G401.6 (cell line): ENCODE results near the gene IRF4.

Experiments used
- FAIRE-seq: peaks from 2 replicates; lab custom pipeline; 2012; peaks lifted over from hg19 to GRCh38; lab: Jason Lieb, UNC

Gene IRF4

DNA sequence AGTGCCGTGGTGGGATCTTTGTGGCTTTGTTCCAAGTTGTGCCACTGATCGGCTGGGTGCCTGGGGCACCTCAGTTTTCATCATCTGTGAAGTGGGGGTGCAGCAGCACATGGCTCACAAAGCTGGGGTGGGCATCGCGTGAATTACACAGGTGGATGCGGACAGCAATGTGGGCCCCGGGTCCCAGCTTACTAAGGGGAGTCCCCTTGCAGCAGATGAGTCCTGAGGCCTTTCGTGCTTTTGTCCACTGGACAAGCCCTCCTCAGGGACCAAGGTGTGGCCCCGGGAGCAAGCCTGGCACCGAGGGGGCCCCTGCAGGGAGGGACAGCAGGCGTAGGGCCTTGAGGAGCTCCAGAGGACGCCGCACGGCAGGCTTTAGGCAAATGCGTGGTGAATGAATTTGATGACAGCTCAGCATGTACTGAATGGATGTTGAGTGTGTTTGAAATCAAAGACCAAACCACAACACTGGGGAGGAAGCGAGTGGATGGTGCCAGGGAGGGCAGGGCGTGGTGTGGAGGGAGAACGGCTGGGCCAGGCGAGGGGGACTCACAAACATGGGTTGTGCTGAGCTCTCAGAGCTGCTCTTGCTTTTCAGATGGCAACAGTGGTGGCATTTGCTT is 53.2 kb downstream of the IRF4 start:
- no peak for FAIRE-seq

DNA sequence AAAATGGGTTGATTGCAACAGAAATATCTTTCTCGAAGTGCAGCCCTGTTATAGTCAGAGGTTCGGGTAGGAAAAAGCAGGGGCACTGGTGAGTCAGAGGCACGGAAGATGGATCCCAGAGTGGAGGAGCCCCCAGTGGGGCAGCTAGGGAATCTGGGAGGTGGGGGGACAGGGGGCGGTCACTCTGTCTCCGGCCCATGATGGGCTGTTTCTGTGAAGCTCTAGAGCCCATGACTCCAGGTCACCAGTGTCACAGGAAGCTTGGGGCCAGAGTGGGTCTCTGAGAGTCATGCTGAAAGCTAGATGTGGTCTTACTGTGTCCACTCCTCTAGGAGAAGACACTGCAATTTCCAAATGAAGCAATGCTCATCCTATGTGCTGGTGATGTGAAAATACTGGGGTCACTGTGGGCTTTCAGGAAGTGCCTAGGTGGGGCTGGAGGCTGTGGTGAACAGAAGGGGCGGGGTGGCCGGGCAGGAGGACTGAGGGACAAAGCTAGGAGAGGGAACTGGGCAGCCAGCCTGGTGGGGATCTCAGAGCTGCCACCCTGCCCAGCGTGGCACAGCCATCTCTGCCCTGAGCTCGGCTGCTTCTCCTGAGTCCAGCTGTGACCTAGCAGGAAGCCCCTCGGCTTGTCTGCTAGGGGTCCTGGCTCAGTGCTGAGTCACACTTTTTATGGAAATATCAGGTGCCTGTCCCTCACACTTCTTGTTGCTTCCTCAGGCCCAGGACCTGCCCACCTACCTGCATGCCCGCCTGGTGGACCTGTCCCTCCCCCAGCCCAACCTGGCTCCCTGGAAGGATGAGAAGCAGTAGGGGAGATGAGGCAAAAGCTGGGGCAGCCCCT is 54.2 kb downstream of the IRF4 start:
- no peak for FAIRE-seq

DNA sequence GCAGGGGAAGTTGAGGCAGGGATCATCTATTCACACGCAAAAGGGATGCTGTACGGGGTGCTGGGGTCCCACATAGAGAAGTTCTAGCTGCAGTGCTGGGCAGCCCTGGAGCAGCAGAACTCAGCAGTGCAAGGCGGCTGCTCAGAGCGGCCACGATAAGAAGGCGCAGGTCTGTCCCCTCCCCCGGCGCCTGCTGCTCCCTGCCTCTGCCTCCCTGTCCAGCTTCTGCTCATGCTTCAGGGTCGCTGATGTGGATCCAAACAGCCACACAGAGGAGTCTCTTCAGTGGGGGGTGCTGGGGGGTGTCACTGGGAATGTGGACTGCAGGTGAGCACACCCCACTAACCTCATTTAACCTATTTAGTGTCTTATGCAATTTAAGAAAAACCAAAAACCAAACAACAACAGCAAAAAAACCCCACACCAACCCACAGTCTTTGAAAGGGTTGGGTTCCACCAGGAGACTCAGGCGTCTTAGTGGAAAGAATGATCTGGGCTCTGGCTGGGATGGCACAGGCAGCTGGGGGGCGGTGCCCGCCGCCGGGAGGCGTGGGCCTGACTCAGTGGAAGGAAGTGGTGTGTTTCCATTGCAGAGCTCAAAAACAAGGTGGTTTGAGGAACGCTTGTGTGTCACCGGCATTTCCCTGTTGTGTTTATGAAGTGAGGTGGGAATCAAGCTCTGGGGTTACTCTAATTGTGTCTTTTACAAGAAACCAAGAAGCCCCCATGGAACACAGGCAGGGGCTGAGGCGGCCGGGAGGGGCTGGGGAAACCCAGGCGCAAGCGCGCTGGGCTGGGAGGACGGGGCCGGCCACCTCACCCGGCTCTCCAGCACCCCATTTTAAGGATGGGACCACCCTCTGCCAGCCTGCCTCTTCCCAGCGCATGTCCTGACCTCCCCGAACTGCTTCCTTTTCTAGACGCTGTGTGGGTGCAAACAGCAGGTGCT is 55.1 kb downstream of the IRF4 start:
- no peak for FAIRE-seq

DNA sequence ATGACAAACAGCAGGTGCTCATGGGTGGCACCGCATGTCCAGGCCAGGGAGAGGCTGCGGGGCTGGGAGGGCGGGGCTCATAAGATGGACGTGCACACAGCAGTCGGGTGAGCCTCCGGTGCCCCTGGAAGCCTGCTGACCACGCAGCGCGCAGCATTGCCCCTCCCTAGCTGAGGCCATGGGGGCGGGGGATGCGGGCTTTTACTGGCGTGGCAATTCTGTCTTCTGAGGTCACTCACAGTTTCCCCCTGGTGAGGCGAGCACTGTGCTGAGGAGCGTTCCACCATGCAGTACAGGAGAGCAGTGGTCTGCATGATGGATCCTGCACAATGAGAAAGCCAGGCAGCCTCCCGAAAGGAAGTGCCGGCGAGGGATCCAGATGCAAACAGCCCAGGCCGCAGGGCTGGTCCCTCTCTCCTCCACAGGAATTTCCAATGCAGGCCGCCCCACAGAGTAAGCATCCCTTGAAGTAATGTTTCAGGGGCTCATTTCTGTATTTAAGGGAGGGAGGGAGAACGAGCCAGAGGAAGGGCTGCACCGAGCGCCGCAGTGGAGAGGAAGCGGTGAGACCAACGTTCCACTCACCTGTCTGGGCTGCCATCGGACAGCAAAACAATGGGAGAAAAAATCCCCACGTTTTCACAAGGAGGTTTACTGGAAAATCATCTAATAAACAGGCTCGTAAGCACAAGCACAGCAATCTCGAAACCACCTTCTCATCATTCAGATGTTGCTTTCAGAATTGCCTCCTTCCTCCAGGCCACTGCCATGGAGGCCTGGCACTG is 56.0 kb downstream of the IRF4 start:
- FAIRE-seq, result no peak

DNA sequence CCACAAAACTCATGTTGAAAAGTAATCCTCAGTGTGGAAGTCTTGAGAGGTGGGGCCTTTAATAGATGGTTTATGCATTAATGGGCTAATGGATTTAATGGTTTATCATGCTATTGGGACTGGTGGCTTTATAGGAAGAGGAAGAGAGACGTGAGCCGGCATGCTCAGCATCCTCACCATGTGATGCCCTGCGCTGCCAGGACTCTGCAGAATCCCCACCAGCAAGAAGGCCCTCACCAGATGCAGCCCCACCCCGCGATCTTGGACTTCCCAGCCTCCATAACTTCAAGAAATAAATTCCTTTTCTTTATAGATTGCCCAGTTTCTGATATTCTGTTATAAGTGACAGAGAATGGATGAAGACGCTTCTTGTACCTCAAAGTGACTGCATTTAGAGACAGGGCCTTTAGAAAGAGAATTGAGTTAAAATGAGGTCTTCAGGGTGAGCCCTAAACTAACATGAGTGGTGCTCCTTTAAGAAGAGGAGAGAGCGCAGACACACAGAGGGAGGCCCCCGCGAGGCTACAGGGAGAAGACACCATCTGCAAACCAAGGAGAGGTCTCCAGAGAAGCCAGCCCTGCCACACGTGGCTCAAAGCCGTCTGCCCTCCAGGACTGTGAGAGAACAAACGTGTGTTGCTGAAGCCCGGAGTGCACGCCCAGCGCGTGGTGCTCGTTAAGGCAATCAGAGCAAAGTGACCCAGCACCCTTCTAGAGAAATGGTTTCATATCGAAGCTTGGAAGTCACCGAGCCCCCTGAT is 56.9 kb downstream of the IRF4 start:
- FAIRE-seq, result no peak

DNA sequence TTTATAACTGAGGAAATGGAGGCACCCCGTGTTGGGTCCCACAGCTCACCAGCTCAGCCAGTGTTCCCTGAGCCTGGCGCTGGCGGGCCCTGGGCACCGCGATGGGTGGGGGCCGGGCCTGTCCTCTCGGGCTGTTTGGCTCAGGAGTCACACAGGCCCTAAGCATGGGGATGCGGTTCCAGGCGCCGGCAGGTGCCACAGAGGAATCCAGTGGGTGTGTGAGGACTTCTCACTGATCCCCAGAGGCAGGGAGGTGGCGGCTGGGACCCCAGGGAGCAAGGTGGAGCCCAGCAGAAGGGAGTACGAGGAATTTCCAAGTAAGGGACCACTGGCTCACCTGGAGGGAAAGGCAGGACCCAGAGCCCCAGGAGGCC is 57.5 kb downstream of the IRF4 start:
- FAIRE-seq, result no peak

DNA sequence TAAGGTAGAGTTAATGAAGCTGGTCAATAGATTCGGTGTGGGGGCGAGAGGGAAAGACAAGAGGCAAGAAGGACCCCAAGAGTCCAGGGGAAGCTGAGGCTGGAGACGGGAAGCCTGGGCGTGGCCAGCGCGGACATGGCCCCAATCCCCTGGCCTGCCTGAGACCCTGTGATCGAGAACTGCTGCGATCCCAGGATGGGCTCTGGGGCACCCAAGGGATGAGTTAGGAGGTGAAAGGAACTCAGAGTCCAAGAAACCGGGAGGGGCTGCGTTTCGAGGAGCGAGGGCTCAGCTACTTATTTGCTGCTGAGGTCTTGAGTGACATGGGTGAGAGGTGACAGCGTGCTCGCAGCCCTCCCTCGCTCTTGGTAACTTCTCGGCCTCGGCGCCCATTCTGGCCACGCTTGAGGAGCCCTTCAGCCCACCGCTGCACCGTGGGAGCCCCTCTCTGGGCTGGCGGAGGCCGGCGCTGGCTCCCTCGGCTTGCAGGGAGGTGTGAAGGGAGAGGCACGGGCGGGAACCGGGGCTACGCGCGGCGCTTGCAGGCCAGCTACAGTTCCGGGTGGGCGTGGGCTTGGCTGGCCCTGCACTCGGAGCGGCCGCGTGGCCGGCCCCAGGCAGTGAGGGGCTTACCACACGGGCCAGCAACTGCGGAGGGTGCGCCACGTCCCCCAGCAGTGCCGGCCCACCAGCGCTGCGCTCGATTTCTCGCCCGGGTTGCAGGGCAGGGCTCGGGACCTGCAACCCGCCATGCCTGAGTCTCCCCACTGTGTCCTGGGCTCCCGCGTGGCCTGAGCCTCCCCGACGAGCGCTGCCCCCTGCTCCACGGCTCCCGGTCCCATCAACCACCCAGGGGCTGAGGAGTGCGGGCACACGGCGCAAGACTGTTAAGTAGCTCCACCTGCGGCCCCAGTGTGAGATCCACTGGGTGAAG is 58.2 kb downstream of the IRF4 start:
- no peak for FAIRE-seq

DNA sequence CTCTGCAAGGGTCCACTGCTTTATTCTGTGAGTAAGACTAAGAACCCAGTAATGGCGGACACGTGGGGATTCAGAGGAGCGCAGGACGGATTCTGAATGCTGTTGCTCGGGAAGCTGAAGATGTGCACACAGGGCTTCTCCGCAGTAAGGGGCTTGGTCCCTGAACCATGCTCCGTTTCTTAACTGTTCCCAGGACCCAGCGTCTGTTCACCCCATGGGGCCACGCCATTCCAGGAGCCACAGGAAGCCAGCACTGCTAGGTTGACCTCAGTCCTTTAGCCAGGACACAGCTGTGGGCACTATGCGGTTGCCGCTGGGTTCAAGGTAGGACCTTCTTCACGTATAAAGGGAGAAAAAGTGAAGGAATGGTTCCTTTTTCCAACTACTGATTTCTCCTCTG is 59.8 kb downstream of the IRF4 start:
- no peak for FAIRE-seq

DNA sequence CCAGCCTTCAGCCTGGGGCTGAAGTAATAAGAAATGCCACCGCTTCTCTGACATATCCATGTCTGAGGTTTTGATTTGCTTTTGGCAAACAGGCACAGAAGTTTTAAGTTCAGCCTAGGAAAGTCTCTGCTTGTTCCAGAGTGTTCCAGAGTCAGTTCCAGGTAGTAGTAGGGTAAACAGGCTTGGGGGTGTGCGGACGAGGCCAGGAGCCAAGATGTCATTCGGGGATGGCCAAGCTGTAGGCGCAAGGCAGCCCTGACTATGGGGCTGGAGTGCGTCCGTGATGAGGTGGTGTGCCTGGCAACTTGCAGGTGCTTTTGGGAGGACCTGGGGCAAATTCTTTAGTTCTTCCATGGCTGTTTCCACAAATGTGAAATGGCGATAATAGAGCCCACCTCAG is 60.3 kb downstream of the IRF4 start:
- no peak for FAIRE-seq

DNA sequence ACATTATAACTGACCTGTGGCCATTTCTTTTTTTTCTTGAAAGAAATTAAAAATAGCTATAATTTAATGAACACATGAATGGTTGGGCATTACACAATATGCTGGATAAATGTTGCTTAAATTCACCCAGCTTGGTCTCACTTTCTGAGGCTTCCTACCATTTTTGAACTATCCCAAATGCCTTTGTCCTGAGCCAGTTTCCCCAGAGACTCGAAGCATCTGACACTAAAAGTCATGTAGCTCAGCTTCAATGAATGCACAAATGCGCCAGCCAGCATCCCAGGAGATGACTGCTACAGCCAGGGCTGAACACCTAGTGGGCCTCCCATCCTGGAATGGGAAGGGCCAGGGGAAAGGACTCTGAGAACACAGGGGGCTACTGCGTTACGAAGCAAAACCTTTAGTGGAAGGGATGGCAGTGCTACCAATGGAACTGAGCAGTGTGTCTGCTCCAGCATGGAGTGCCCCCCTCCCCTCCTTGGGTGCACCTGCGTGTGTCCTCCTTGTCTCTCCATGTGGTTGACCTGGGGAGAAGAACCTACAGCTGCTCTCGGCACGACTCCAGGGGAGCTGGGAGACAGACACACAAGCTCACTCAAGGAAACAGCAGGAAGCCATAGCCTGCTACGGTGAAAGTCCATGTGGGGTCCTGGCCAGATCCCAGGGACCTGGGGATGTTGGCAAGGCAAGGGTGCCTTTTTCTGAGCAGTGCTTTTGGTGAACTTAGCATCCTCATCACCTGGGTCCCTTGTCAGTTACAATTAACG is 60.9 kb downstream of the IRF4 start:
- no peak for FAIRE-seq

DNA sequence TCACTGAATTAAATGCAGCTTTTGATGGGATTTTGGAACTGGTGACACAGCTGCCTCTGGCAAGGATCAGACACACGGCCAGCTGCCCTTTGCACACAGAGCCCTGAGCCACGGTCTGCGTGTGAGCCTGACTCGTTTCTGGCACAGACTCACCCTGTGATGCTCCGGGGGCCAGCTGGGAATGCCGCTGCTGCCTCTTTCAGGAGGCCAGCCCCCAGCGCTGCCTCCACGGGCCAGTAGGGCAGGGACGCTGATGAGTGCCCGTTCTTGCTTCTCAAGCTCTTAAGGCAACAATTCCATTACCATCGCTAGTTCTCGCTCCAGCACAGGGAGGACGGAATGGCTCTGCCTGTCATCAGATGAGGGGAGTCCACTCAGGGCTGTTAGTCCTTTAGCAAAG is 61.6 kb downstream of the IRF4 start:
- FAIRE-seq, result no peak

DNA sequence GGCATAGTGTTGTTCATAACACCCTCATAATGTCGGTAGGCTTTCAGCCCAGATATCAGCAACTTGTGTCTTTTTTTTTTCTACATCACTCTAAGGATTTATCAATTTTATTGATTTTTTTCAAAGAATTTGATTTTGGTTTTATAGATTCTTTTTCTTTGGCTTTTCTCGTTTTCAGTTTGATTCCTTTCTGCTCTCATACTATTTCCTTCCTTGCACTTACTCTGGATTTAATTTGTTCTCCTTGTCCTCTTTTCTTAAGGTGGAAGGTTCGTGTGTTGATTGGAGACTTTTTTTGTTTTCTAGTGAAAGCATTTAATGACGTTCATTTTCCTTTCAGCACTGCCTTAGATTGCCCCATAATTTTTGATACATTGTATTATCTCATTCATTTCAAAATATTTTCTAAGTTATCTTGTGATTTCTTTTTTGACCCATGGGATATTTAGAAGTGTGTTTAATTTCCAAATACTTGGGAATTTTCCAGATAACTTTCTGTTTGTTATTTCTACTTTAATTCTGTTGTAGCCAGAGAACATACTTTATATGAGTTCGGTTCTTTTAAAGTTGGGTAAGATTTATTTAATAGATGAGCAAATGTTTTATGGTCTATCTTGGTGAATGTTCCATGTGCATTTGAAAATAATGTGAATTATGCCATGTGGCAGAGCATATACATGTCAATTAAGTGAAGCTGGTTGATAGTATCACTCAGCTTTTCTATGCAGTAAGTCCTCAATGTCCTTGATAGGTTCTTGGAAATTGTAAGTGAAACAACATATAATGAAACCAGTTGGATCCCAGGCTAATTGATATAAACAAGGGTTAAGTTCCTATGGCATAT is 62.8 kb downstream of the IRF4 start:
- no peak for FAIRE-seq

DNA sequence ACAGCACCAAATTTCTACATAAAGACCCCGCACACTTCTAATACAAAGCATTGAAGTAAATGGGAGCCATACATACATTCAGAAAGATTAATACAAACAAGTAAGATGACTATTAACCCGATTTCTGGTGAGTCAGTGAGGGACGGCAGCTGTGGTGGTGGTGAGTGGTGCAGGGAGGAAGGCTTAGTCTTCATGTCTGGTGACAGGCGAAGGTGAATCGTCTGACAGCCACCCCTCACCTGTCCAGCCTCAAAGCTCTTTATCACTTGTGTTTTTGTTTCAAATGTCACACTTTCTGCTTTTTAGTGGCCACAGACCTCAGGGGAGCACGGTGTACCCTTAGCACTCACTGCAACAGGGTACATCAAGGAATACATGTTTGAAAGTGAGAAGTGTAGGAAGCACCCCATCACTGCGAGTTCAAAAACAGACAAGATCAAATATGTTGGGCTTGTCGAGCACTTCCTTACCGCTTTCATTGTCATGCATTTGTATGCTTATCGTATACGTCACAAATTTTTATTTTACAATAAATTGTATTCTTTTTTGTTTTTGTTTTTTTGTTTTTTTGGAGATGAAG is 63.5 kb downstream of the IRF4 start:
- no peak for FAIRE-seq

DNA sequence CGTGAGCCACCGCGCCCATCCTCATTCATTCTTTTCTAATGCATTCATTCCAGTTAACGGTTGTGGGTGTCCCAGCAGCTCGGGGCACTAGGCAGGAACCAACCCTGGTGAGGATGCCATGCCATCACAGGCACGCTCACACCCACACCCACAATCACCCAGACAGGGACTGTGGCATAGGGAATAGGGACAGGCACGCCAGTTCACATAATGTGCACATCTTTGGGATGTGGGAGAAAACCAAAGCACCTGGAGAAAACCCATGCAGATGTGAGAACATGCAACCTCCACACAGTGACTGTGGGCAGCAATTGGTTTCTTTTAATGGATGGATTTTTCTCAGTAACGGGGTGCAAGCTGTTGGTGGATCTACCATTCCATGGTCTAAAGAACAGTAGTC is 64.3 kb downstream of the IRF4 start:
- no peak for FAIRE-seq

DNA sequence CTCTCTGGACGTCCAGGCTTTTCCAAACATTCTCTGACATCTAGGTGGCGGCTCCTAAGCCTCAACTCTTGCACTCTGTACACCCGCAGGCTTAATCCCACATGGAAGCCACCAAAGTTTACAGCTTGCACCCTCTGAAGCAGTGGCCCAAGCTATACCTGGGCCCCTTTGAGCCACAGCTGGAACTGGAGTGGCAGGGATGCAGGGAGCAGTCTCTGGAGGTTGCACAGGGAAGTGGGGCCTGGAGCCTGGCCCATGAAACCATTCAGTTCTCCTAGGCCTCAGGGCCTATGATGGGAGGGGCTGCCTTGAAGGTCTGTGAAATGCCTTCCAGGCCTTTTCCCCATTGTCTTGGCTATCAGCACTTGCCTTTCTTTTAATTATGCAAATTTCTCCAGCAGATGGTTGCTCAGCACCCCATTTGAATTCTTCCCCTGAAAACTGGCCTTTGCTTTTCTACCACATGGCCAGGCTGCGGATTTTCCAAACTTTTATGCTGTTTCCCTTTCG is 64.9 kb downstream of the IRF4 start:
- FAIRE-seq, result no peak

DNA sequence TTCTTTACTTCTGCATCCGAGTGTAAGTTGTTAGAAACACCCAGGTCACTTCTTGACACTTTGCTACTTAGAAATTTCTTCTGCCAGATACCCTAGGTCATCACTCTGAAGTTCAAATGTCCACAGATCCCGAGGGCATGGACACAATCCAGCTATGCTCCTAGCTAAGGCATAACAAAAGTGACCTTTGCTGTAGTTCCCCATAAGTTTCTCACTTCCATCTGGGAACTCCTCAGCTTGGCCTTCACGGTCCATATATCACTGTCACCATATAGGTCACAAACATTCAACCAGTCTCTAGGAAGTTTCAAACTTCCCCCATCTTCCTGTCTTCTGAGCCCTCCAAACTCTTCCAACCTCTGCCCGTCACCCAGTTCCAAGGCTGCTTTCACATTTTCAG is 65.3 kb downstream of the IRF4 start:
- FAIRE-seq, result no peak
